Measurements from ENCODE around the gene ESPNL. TPM values are rescaled to one million over a fixed set of nuclear protein-coding genes. Genes with fewer than 3 reads are reported as not detected.

The ESPNL gene
- total RNA-seq, 1 donor from 2014 or later: 0.40 TPM

DNA sequence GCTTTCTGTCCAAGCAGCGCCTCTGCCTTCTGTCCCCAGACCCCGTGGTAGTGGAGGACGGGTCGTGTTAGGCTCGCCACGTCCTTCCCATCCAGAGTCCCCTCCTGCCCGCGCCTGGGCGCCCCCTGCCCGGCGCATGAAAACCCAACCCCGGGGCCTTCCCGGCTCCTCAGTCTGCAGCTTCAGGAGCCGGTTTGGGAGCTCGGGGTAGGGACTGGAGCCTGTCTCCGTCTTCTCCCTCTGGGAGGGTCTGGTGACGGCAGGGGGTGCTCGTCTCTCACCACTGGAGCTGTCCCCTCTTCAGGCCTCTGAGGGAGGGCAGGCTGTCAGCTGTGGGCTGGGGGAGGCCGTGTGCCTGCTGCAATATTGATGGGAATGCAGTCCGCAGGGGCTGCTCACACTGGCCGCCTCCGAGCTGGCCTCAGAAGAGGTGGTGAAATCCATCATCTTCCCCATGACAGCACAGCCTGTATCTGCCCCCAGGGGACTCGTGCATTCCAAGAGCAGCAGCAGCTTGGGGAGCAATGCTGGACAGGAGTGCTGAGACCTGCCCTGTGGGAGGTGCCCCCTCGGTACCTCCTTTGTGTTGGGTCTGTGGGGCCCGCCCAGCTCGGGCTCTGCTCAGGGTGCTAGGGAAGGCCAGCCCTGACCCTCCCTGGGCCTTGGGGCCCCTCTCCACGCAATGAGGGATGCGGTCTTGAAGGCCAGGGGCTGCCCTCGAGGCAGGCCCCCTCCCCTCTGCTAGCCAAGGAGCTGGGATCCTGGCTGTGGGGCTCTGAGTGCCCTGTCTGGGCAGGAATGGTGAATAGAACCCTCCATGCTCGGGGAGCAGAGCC lies 20.5 kb downstream of the ESPNL start:
- Mint-ChIP-seq H3K36me3 (ENCODE audit: low read depth) (no peaks in the 10 kb centered on the region), H3K27me3 (ENCODE audit: low read depth) (peaks cover 5% of the 10 kb centered on the region)

GRCh38 chr2:238121511-238122286 lies 21.6 kb downstream of the ESPNL start:
- TF ChIP-seq CTCF (conservative IDR thresholded peaks at IDR 0.05): no peak
- H3K4me1 Mint-ChIP-seq: no peaks in the 10 kb centered on the region
- H3K27me3 Mint-ChIP-seq (ENCODE audit: low read depth): peaks cover 5% of the 10 kb centered on the region
- no peaks in the 10 kb centered on the region for H3K9me3 Mint-ChIP-seq
- H3K27ac Mint-ChIP-seq (ENCODE audit: unreplicated experiment): no peak overlapping the region
- H3K36me3 Mint-ChIP-seq (ENCODE audit: low read depth): no peaks in the 10 kb centered on the region
- H3K4me3 Mint-ChIP-seq: no peak overlapping the region
- DNase-seq (ENCODE audit: low read depth, low spot score): no peak

More for the DNA sequence above, 20.5 kb downstream of the ESPNL start:
- Mint-ChIP-seq H3K4me3 (no peak overlapping the region), H3K9me3 (no peaks in the 10 kb centered on the region), H3K27ac (ENCODE audit: unreplicated experiment) (no peak overlapping the region), H3K4me1 (no peaks in the 10 kb centered on the region)
- DNase-seq (ENCODE audit: low read depth, low spot score): no peak
- TF ChIP-seq CTCF (conservative IDR thresholded peaks at IDR 0.05): peak; percentile 38

- TF ChIP-seq CTCF (conservative IDR thresholded peaks at IDR 0.05): no peak
- no peak for DNase-seq (ENCODE audit: low read depth, low spot score)
- peaks cover under 1% of the 10 kb centered on the region for H3K27me3 Mint-ChIP-seq (ENCODE audit: low read depth)
- no peak overlapping the region for H3K4me3 Mint-ChIP-seq
- H3K4me1 Mint-ChIP-seq: no peaks in the 10 kb centered on the region
- no peaks in the 10 kb centered on the region for H3K9me3 Mint-ChIP-seq
- H3K36me3 Mint-ChIP-seq (ENCODE audit: low read depth): no peaks in the 10 kb centered on the region
- H3K27ac Mint-ChIP-seq (ENCODE audit: unreplicated experiment): no peak overlapping the region
Measured at GRCh38 chr2:238122287-238123217, 22.4 kb downstream of the ESPNL start.

GRCh38 chr2:238123218-238123971 lies 23.3 kb downstream of the ESPNL start:
- Mint-ChIP-seq H3K36me3 (ENCODE audit: low read depth) (no peaks in the 10 kb centered on the region), H3K4me1 (no peaks in the 10 kb centered on the region), H3K4me3 (no peak overlapping the region)

More at GRCh38 chr2:238123218-238123971, 23.3 kb downstream of the ESPNL start:
- Mint-ChIP-seq H3K9me3 (no peaks in the 10 kb centered on the region), H3K27me3 (ENCODE audit: low read depth) (no peaks in the 10 kb centered on the region), H3K27ac (ENCODE audit: unreplicated experiment) (no peak overlapping the region)
- no peak for TF ChIP-seq CTCF (conservative IDR thresholded peaks at IDR 0.05)
- DNase-seq (ENCODE audit: low read depth, low spot score): no peak

Measured in neural crest cell (in vitro differentiated cells).